ENCODE measurements around the gene CEP164. TPM values are rescaled to one million over a fixed set of nuclear protein-coding genes. Genes with fewer than 3 reads are reported as not detected.

The CEP164 gene
- total and polyA plus RNA-seq, 2 of the 8 experiments (the other 6 are each of a cell fraction or from before 2014, with no cell fraction given): 8.4 to 20.8 TPM

- TF ChIP-seq RXRA (IDR thresholded peaks at IDR 0.05; ENCODE audit: insufficient read depth, low read depth, low read length): no peak
- no peak for TF ChIP-seq CTCF (IDR thresholded peaks at IDR 0.05; ENCODE audit: control extremely low read depth in 1 of 3, insufficient read depth in 1 of 3, low read depth in 1 of 3, low read length in 3 of 3)
- no peak for TF ChIP-seq EZH2 (IDR thresholded peaks at IDR 0.05; ENCODE audit: low read depth, low read length, severe bottlenecking)
- no peak for TF ChIP-seq CBX5 (IDR thresholded peaks at IDR 0.05; ENCODE audit: low read depth, low read length)
- TF ChIP-seq RBBP5 (IDR thresholded peaks at IDR 0.05; ENCODE audit: borderline replicate concordance, low read depth, low read length): no peak
- TF ChIP-seq BRCA1 (IDR thresholded peaks at IDR 0.05; ENCODE audit: low read depth, low read length): no peak
Measured at GRCh38 chr11:117287668-117288067, 40.0 kb upstream of the CEP164 start (continued).
